A673 (cell line): ENCODE results near the gene HMGCS2. TPM values are rescaled to one million over a fixed set of nuclear protein-coding genes. Genes with fewer than 3 reads are reported as not detected.

ENCODE experiments used
- BruUV-seq: library from RNA; stranded (reverse); fragments of 400-500 nt; replicated peaks from 2 replicates; lab custom pipeline; 2021; lab: Mats Ljungman, UMichigan
- CTCF ChIA-PET: fragments of 300-600 bp; sonication (Branson Sonifier 250); formaldehyde crosslinking; loops from one replicate; lab custom pipeline; 2022; ENCODE audit warnings: antibody characterized with exemption; lab: Charles Lee
- POLR2A ChIA-PET: fragments of 300-600 bp; sonication (Branson Sonifier 250); formaldehyde crosslinking; loops from one replicate; lab custom pipeline; 2022; ENCODE audit warnings: antibody characterized with exemption; ENCODE audit not compliant: low non-redundant PET; lab: Charles Lee
- DNase-seq: peaks from one replicate; pipeline ENCODE4 v3.0.0-alpha.2; 2015; ENCODE audit warnings: low spot score
- H3K27ac ChIP-seq: fragments of 200-600 bp; sonication (generic); 2 replicates; pipeline ENCODE4 v1.5.1; 2016; ENCODE audit warnings: mixed run types, low read depth, mild to moderate bottlenecking, mixed read lengths, antibody characterized with exemption, low read length; ENCODE audit not compliant: poor library complexity, severe bottlenecking
- H3K27me3 ChIP-seq: fragments of 200-600 bp; sonication (generic); replicated peaks from 2 replicates; pipeline ENCODE4 v1.6.1; 2017; ENCODE audit warnings: mixed run types, low read depth, mild to moderate bottlenecking, mixed read lengths, antibody characterized with exemption, low read length; ENCODE audit not compliant: insufficient read depth, poor library complexity
- H3K36me3 ChIP-seq: fragments of 200-600 bp; sonication (generic); 2 replicates; pipeline ENCODE4 v1.6.1; 2016; ENCODE audit warnings: mixed run types, mild to moderate bottlenecking, mixed read lengths, antibody characterized with exemption, low read length; ENCODE audit not compliant: insufficient read depth, poor library complexity, severe bottlenecking
- H3K4me1 ChIP-seq: fragments of 200-600 bp; sonication (generic); 2 replicates; pipeline ENCODE4 v1.6.1; 2017; ENCODE audit warnings: mixed run types, mild to moderate bottlenecking, mixed read lengths, antibody characterized with exemption, low read length; ENCODE audit not compliant: insufficient read depth, poor library complexity, severe bottlenecking
- H3K4me3 ChIP-seq: fragments of 200-600 bp; sonication (generic); 2 replicates; pipeline ENCODE4 v1.5.1; 2016; ENCODE audit warnings: low read depth, mixed run types, mild to moderate bottlenecking, mixed read lengths, low read length; ENCODE audit not compliant: poor library complexity, severe bottlenecking
- H3K9me3 ChIP-seq: fragments of 200-600 bp; sonication (generic); 2 replicates; pipeline ENCODE4 v1.6.1; 2016; ENCODE audit warnings: mixed run types, low read depth, mild to moderate bottlenecking, mixed read lengths, antibody characterized with exemption, low read length; ENCODE audit not compliant: poor library complexity, severe bottlenecking
- EZH2 ChIP-seq: fragments of 200-600 bp; sonication (generic); IDR thresholded peaks from 2 replicates; pipeline ENCODE4 v1.6.1; 2017; ENCODE audit warnings: borderline replicate concordance, low read depth, mild to moderate bottlenecking, mixed read lengths, antibody characterized with exemption, low read length; ENCODE audit not compliant: poor library complexity, severe bottlenecking
- intact Hi-C: fragments of 100-400 bp; cut with micrococcal nuclease; formaldehyde crosslinking; loops from one replicate; pipeline ENCODE4 v1.10.0; 2022; ENCODE audit not compliant: unreplicated experiment
- total RNA-seq: library from RNA; stranded (reverse); gene quantifications from 2 replicates; pipeline ENCODE4 v1.2.3, GENCODE V29; 2021
- TF ChIP-seq, protein P1 (sequence below): fragments of 300-800, 200-600 bp; sonication (generic); conservative IDR thresholded peaks from 2 replicates; pipeline ENCODE4 v1.5.1; 2017; ENCODE audit warnings: low read depth, mild to moderate bottlenecking, antibody characterized with exemption, low read length, moderate library complexity, mixed read lengths

The HMGCS2 gene
- total RNA-seq, 1 experiment from 2014 or later = not detected

DNA sequence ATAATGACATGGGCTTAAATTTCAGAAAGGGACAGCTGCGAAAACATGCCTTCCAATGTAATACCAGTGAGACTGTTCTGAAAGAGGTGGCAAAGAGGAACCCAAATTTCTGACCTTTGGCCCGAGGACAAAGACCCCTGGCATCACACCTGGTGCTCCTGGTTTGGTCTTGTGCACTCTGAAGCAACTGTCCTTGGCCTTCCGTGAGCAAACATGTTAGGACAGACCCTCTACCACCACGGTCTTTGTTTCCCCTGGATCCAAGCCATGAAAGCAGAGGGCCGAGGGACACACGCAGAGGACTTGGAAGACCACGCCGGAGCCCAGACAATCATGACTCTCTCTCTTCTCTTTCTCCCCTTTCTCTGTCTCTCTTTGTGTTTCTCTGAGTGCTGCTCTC lies 36.5 kb upstream of the HMGCS2 start:
- Histone ChIP-seq H3K27me3 (no peaks in the 10 kb centered on the region), H3K27ac (no peak overlapping the region), H3K9me3 (no peaks in the 10 kb centered on the region), H3K4me3 (no peak overlapping the region), H3K4me1 (no peaks in the 10 kb centered on the region), H3K36me3 (no peaks in the 10 kb centered on the region)
- intact Hi-C loops = loop anchor here (5.0 kb wide), 1 partner anchor 63 kb away; no protein-coding TSS in a partner anchor
- BruUV-seq = no TSS peak
- TF ChIP-seq, protein P1, sequence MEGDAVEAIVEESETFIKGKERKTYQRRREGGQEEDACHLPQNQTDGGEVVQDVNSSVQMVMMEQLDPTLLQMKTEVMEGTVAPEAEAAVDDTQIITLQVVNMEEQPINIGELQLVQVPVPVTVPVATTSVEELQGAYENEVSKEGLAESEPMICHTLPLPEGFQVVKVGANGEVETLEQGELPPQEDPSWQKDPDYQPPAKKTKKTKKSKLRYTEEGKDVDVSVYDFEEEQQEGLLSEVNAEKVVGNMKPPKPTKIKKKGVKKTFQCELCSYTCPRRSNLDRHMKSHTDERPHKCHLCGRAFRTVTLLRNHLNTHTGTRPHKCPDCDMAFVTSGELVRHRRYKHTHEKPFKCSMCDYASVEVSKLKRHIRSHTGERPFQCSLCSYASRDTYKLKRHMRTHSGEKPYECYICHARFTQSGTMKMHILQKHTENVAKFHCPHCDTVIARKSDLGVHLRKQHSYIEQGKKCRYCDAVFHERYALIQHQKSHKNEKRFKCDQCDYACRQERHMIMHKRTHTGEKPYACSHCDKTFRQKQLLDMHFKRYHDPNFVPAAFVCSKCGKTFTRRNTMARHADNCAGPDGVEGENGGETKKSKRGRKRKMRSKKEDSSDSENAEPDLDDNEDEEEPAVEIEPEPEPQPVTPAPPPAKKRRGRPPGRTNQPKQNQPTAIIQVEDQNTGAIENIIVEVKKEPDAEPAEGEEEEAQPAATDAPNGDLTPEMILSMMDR = no peak
- no peak for TF ChIP-seq EZH2
- ChIA-PET POLR2A (no interaction called here), CTCF (no interaction called here)
- no peak for DNase-seq

DNA sequence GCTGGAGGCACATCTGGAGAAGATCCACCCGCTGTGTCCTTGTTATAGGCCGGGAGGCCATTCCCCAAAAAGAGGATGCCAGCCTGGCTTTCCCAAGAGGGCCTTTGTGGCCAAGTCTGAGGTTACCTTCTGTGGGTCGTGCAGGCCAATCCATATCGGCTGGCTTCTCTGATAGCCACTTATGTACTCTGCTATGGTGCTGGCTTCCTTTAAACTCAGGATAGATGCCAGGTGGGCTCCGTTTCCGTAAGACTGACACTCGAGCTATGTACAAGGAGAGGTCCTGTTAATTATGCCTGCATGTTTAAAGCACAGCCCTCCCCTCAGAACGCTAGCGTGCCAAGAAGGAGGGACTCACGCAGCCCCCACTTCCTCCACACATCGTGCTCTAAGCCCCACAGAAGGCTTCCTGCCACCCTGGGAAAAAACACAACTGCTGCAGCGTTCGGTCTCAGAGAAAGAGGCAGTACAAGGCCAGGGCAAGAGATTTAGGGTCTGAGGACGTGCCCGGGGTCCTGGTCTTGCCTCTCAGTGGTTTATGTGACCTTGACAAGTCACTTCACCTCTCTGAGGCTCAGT lies 31.0 kb upstream of the HMGCS2 start:
- Histone ChIP-seq H3K9me3 (no peaks in the 10 kb centered on the region), H3K27me3 (no peaks in the 10 kb centered on the region), H3K27ac (no peak overlapping the region), H3K4me3 (no peak overlapping the region), H3K36me3 (no peaks in the 10 kb centered on the region), H3K4me1 (no peaks in the 10 kb centered on the region)
- intact Hi-C loops = no loop called here
- BruUV-seq = no TSS peak
- no peak for DNase-seq
- no peak for TF ChIP-seq EZH2
- TF ChIP-seq, protein P1 = no peak
- CTCF ChIA-PET = no interaction called here
- POLR2A ChIA-PET = no interaction called here

DNA sequence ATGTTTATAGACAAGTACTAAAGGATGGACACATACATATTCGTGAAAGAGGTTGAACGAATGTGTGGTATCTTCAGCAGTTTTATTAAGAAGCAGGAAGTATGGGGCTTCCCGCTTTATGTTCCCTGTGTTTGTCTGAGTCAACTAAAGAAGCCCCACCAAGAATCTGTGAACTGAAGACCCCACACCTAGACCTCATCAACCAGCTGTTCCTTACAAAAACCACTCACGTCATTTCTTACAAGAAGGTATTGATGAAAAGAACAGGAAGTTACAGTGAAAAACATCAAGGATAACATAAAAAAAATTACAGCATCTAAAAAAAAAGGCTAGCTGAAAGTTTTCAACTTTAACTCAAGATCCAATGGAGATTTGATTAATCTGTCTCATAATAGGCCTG lies 30.3 kb upstream of the HMGCS2 start:
- Histone ChIP-seq H3K9me3 (no peaks in the 10 kb centered on the region), H3K4me1 (no peaks in the 10 kb centered on the region), H3K27ac (no peak overlapping the region), H3K4me3 (no peak overlapping the region), H3K36me3 (no peaks in the 10 kb centered on the region), H3K27me3 (no peaks in the 10 kb centered on the region)
- no TSS peak for BruUV-seq
- TF ChIP-seq EZH2 = no peak
- TF ChIP-seq, protein P1 = no peak
- ChIA-PET CTCF (no interaction called here), POLR2A (no interaction called here)
- no peak for DNase-seq
- intact Hi-C loops = no loop called here
